GM12878 (cell line): Measurements from ENCODE around the gene PRR22. TPM values are rescaled to one million over a fixed set of nuclear protein-coding genes. Genes with fewer than 3 reads are reported as not detected.

Experiments
- ATAC-seq: fragments of 200-7000 bp; cut with Tn5 transposase; 3 replicates; pipeline ENCODE4 v1.9.1; 2020; ENCODE audit warnings: mild to moderate bottlenecking, moderate library complexity
- BruUV-seq: library from RNA; stranded (reverse); fragments of 400-500 nt; replicated peaks from 2 replicates; lab custom pipeline; 2021; lab: Mats Ljungman, UMichigan
- CTCF ChIA-PET: fragments of 300-600 bp; sonication (Branson Sonifier 250); formaldehyde crosslinking; extraction: SDS; loops from one replicate; lab custom pipeline; 2021; ENCODE audit warnings: inconsistent platforms; lab: Yijun Ruan, JAX
- POLR2A ChIA-PET: fragments of 350-600 bp; formaldehyde crosslinking; extraction: SDS; loops from one replicate; lab custom pipeline; 2021; ENCODE audit warnings: inconsistent platforms; lab: Charles Lee
- RAD21 ChIA-PET: fragments of 300-600 bp; sonication (Branson Sonifier 250); formaldehyde crosslinking; loops from one replicate; lab custom pipeline; 2023; ENCODE audit warnings: antibody characterized with exemption; ENCODE audit not compliant: unreplicated experiment; lab: Charles Lee
- SMC1A ChIA-PET: fragments of 300-600 bp; sonication (Branson Sonifier 250); formaldehyde crosslinking; loops from one replicate; lab custom pipeline; 2023; ENCODE audit not compliant: unreplicated experiment, uncharacterized antibody; lab: Charles Lee
- DNase-seq: peaks from one replicate; pipeline ENCODE4 v3.0.0-alpha.2; 2011; ENCODE audit warnings: low read depth, low spot score
- FAIRE-seq: peaks from 3 replicates; lab custom pipeline; 2011; peaks lifted over from hg19 to GRCh38; lab: Jason Lieb, UNC
- H2AFZ ChIP-seq: 2 replicates; pipeline ENCODE4 v1.6.0; 2011; ENCODE audit warnings: low read depth, low read length, control low read depth; ENCODE audit not compliant: control insufficient read depth
- H3K27ac ChIP-seq: 2 replicates; pipeline ENCODE4 v1.5.1; 2011; ENCODE audit warnings: control low read depth; ENCODE audit not compliant: control insufficient read depth, insufficient read depth
- H3K27me3 ChIP-seq, 2 experiments: replicated peaks in 1 of 2; 2 replicates each; pipeline versions ENCODE4 v1.6.0 to v1.6.1; 2011; ENCODE audit warnings: low read length in 1 of 2; ENCODE audit not compliant: control insufficient read depth in 2 of 2, insufficient read depth in 2 of 2
- H3K36me3 ChIP-seq, 2 experiments: 2 replicates each; pipeline ENCODE4 v1.5.1; 2011; ENCODE audit warnings: low read length in 1 of 2; ENCODE audit not compliant: control insufficient read depth in 2 of 2, insufficient read depth in 2 of 2
- H3K4me1 ChIP-seq: 2 replicates; pipeline ENCODE4 v1.6.1; 2011; ENCODE audit warnings: mild to moderate bottlenecking, low read length, moderate library complexity, mixed read lengths; ENCODE audit not compliant: control insufficient read depth, insufficient read depth
- H3K4me2 ChIP-seq: 2 replicates; pipeline ENCODE4 v1.6.0; 2011; ENCODE audit warnings: control low read depth; ENCODE audit not compliant: control insufficient read depth, insufficient read depth
- H3K4me3 ChIP-seq: fragments of 200-600 bp; sonication (generic); 2 replicates; pipeline ENCODE4 v1.5.1; 2016
- H3K79me2 ChIP-seq: 2 replicates; pipeline ENCODE4 v1.6.0; 2011; ENCODE audit warnings: low read length; ENCODE audit not compliant: control insufficient read depth, insufficient read depth
- H3K9ac ChIP-seq: 2 replicates; pipeline ENCODE4 v1.8.0; 2011; ENCODE audit warnings: low read length, control low read depth, mixed read lengths; ENCODE audit not compliant: control insufficient read depth, insufficient read depth
- H3K9me3 ChIP-seq: replicated peaks from 3 replicates; pipeline ENCODE4 v1.5.1; 2011; ENCODE audit warnings: mild to moderate bottlenecking, low read length; ENCODE audit not compliant: control insufficient read depth, insufficient read depth
- H4K20me1 ChIP-seq: 2 replicates; pipeline ENCODE4 v1.6.0; 2011; ENCODE audit not compliant: control insufficient read depth, insufficient read depth
- GABPA ChIP-seq: IDR thresholded peaks from 2 replicates; pipeline ENCODE4 v1.6.1; 2014; ENCODE audit warnings: antibody characterized with exemption, low read depth, mild to moderate bottlenecking, inconsistent platforms
- MEF2A ChIP-seq: IDR thresholded peaks from 2 replicates; pipeline ENCODE4 v1.6.1; 2011; ENCODE audit warnings: low read depth, mild to moderate bottlenecking, low read length, moderate library complexity; ENCODE audit not compliant: insufficient read depth
- POLR2A ChIP-seq: IDR thresholded peaks from 2 replicates; pipeline ENCODE4 v1.6.1; 2011; ENCODE audit warnings: low read depth, mild to moderate bottlenecking, low read length
- SMAD1 ChIP-seq: fragments of 450-650 bp; IDR thresholded peaks from 2 replicates; pipeline ENCODE4 v1.6.1; 2018; ENCODE audit warnings: mild to moderate bottlenecking, low read depth; ENCODE audit not compliant: partially characterized antibody
- TAF1 ChIP-seq: IDR thresholded peaks from 2 replicates; pipeline ENCODE4 v1.6.1; 2011; ENCODE audit warnings: mild to moderate bottlenecking, low read depth, low read length, borderline replicate concordance
- ZNF24 ChIP-seq: fragments of 450-650 bp; IDR thresholded peaks from 2 replicates; pipeline ENCODE4 v1.6.1; 2017; ENCODE audit warnings: antibody characterized with exemption, mild to moderate bottlenecking
- ZNF274 ChIP-seq: IDR thresholded peaks from one replicate; pipeline ENCODE4 v1.8.0; 2011; ENCODE audit not compliant: insufficient read length, insufficient read depth
- WGBS: methylation state at CpG from one replicate; pipeline ENCODE4 v1.1.6; 2016; ENCODE audit warnings: low lambda C conversion rate; ENCODE audit not compliant: insufficient replicate concordance, insufficient coverage; ENCODE audit errors: missing lambda C conversion rate; 5-methylcytosine and 5-hydroxymethylcytosine counted together
- in situ Hi-C: fragments of 300-500 bp; cut with MboI; formaldehyde crosslinking; loops from 9 replicates; pipeline ENCODE4 v1.14.3; 2018; ENCODE audit warnings: mixed read lengths
- intact Hi-C: fragments of 100-400 bp; cut with micrococcal nuclease; formaldehyde crosslinking; loops from one replicate; pipeline ENCODE4 v1.14.2; 2022; ENCODE audit not compliant: unreplicated experiment
- polyA plus RNA-seq, 11 experiments: library from polyadenylated mRNA; depleted of rRNA in 4 of 11; unstranded in 6 of 11; stranded (reverse) in 5 of 11; fragments of >200 nt; fragmentation: Nextera tagmentation in 4 of 11; fragmentation: Illumina TruSeq in 1 of 11; extraction: Ambion mirVana in 4 of 11; extraction: Trizol in 1 of 11; gene quantifications; 1 replicate in 1 of 11; 2 replicates in 10 of 11; pipeline versions ENCODE4 v1.2.1 to v1.2.3, GENCODE V29; 2011 to 2016; ENCODE audit warnings: inconsistent platforms in 2 of 11, missing spikeins in 2 of 11, low read depth in 1 of 11
- total RNA-seq, 4 experiments: library from RNA; depleted of rRNA in 3 of 4; stranded (reverse); fragments of >200 nt in 3 of 4; fragmentation: Illumina TruSeq in 1 of 4; extraction: Trizol in 1 of 4; gene quantifications; 2 replicates each; pipeline versions ENCODE4 v1.2.1 to v1.2.3, GENCODE V29; 2013 to 2021
- TF ChIP-seq, protein P1 (sequence below): IDR thresholded peaks from 2 replicates; pipeline ENCODE4 v1.6.1; 2012; ENCODE audit warnings: low read depth, low read length, improper control_type of control experiment

Gene PRR22
- total and polyA plus RNA-seq, 10 of the 15 experiments (the other 5 are each of a cell fraction or from before 2014, with no cell fraction given) = 0.31 to 4.4 (median 1.3) TPM; not detected in 2

DNA sequence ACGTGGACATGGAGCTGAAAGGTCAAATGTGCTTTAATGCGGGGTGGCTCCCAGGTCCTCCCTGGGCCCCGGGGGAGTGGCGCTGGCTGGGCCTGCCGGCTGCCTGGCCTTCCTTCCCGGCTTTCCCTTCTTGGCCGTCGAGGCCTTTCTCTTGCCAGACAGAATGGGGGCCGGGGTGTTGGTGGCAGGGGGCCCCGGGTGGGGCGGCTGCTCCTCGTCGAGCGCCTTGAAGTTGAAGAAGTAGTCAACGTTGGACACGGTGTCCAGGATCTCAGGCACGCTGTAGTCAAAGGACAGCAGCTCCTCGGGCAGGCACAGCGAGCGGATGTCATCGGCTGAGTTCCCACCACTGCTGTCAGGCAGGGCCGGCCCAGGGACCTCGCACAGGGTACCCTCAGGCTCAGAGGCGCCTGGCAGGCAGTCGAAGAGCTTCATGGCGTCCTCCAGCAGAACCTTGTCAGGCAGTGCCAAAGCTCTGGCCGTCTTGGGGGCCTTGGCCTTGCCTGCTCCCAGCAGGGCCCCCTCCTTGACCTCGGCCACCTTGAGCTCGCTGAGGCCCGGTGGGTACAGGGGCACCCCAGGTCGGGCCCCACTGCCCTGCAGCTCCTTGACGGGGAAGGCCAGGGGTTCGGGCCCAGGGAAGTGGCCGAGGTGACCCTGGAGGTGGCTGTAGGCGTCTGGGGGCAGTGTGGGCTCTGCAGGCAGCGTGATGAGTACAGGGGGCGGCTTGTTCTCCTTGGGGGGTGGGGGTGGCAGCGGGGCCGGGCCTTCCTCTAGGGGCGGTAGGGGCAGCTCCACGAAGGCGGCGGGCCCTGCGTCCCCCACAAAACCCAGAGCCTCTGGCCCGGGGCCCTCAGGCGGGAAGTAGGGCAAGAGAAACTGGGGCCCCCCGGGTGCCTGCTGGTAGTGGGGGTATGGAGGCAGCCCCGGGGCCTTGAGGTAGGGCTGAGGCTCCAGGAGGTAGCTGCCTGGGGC is 1.3 kb downstream of the PRR22 start:
- no peaks in the 10 kb centered on the region for H3K4me1 ChIP-seq
- BruUV-seq = no TSS peak
- POLR2A ChIA-PET = no interaction called here
- TF ChIP-seq MEF2A (no peak), POLR2A (peak; percentile 52), SMAD1 (no peak), GABPA (no peak), TAF1 (no peak), ZNF274 (no peak), ZNF24 (no peak)
- TF ChIP-seq, protein P1, sequence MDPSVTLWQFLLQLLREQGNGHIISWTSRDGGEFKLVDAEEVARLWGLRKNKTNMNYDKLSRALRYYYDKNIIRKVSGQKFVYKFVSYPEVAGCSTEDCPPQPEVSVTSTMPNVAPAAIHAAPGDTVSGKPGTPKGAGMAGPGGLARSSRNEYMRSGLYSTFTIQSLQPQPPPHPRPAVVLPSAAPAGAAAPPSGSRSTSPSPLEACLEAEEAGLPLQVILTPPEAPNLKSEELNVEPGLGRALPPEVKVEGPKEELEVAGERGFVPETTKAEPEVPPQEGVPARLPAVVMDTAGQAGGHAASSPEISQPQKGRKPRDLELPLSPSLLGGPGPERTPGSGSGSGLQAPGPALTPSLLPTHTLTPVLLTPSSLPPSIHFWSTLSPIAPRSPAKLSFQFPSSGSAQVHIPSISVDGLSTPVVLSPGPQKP = no peak
- RAD21 ChIA-PET = no interaction called here
- intact Hi-C loops = no loop called here
- no peak overlapping the region for H2AFZ ChIP-seq
- H3K79me2 ChIP-seq = no peaks in the 10 kb centered on the region
- H3K27ac ChIP-seq = no peak overlapping the region
- WGBS = 92% methylated on average over 26 of the region's 48 CpGs
- no peak; the same call in 2 of the 3 replicates for ATAC-seq
- H4K20me1 ChIP-seq = no peaks in the 10 kb centered on the region
- H3K9me3 ChIP-seq = no peaks in the 10 kb centered on the region
- no peak overlapping the region for H3K9ac ChIP-seq
- in situ Hi-C loops = no loop called here
- no peak overlapping the region for H3K4me3 ChIP-seq
- no peak for FAIRE-seq
- no peaks in the 10 kb centered on the region for H3K27me3 ChIP-seq
- no peak overlapping the region for H3K4me2 ChIP-seq
- no peak for DNase-seq
- SMC1A ChIA-PET = no interaction called here
- peaks cover 0 to 22% of the 10 kb centered on the region in 2 experiments; a peak in 3 of 4 replicates for H3K36me3 ChIP-seq
- CTCF ChIA-PET = no interaction called here
